GM23338 (cell line): ENCODE data around the gene AMFR.

Source experiments
- CREB1 ChIP-seq: fragments of 250-450 bp; sonication (Bioruptor Pico); IDR thresholded peaks from 2 replicates; pipeline ENCODE4 v1.5.0; 2020; ENCODE audit warnings: low read depth, mild to moderate bottlenecking, moderate library complexity
- EZH2 ChIP-seq: fragments of 200-600 bp; sonication (generic); IDR thresholded peaks from one replicate; pipeline ENCODE4 v1.8.0; 2017; ENCODE audit warnings: antibody characterized with exemption, mild to moderate bottlenecking, low read depth; ENCODE audit not compliant: unreplicated experiment
- EZH2phosphoT487 ChIP-seq: fragments of 200-600 bp; sonication (generic); IDR thresholded peaks from one replicate; pipeline ENCODE4 v1.8.1; 2018; ENCODE audit warnings: antibody characterized with exemption; ENCODE audit not compliant: unreplicated experiment
- JUNB ChIP-seq: IDR thresholded peaks from one replicate; pipeline ENCODE4 v1.6.1; 2016; ENCODE audit warnings: antibody characterized with exemption; ENCODE audit not compliant: unreplicated experiment
- NANOG ChIP-seq: IDR thresholded peaks from 2 replicates; pipeline ENCODE4 v1.6.1; 2016; ENCODE audit warnings: antibody characterized with exemption, borderline replicate concordance
- POLR2AphosphoS5 ChIP-seq: IDR thresholded peaks from 2 replicates; pipeline ENCODE4 v1.6.1; 2016; ENCODE audit warnings: antibody characterized with exemption, low read depth
- STAT1 ChIP-seq: IDR thresholded peaks from one replicate; pipeline ENCODE4 v1.6.1; 2016; ENCODE audit warnings: antibody characterized with exemption; ENCODE audit not compliant: unreplicated experiment
- ZNF114 ChIP-seq: fragments of 250-450 bp; sonication (Bioruptor Pico); IDR thresholded peaks from 2 replicates; pipeline ENCODE4 v1.5.0; 2020; ENCODE audit warnings: mild to moderate bottlenecking, moderate library complexity
- ZNF331 ChIP-seq: fragments of 250-450 bp; sonication (Bioruptor Pico); IDR thresholded peaks from 2 replicates; pipeline ENCODE4 v1.5.0; 2020; ENCODE audit warnings: low read depth, mild to moderate bottlenecking, moderate library complexity
- TF ChIP-seq, protein P1 (sequence below), 2 experiments: fragments of 200-600 bp in 1 of 2; sonication (generic) in 1 of 2; conservative IDR thresholded peaks; 2 replicates each; pipeline versions ENCODE4 v1.5.1 to v1.6.1; 2016 to 2017; ENCODE audit warnings: antibody characterized with exemption in 2 of 2, low read depth in 2 of 2, mild to moderate bottlenecking in 2 of 2, moderate library complexity in 1 of 2
- TF ChIP-seq, protein P2 (sequence below): IDR thresholded peaks from one replicate; pipeline ENCODE4 v1.6.1; 2018; ENCODE audit warnings: antibody characterized with exemption; ENCODE audit not compliant: unreplicated experiment
- TF ChIP-seq, protein P3 (sequence below): fragments of 250-450 bp; sonication (Bioruptor Pico); IDR thresholded peaks from 2 replicates; pipeline ENCODE4 v1.5.0; 2020; ENCODE audit warnings: mild to moderate bottlenecking, moderate library complexity

DNA sequence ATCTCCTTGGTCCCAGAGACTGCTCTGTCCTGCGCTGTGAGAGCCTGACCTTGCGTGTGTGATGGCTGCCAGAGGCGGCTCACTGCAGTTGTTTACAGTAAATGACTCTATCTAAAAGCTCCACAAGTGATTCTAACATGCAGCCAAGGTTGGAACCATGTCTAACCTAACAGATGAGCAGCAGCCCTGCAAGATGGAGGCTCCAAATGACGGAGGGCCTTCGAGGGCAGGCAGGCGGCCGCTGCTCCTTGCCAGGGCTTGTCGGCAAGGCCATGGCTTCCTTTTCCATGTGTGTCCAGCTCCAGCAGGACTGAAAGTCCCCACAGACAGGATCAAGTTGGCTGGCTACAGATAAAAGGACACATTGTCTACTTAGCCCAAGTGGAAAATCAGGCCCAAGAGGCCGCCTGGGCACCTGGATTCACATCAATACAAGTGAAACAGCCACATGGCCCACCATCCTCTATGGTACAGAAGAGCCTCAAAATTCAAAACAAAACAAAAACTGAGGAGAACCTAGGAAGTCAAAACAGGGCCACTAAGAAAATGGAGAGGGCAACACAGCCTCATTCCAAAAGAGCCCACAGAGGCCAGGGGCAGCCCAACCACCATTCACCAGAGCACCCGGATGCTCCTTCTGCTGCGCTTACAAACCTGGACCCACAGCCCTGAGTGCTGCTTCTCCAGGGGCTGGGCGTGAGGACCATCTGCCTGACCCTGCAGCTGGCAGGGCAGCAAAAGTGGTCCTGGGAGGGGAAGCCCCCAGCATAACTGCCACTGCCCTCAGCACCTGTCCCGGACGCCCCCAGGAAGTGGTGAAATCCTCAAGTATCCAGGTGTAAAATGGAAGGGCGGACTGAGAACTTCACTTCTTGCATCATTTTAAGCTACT lies 65.0 kb downstream of the AMFR start:
- TF ChIP-seq, protein P1, sequence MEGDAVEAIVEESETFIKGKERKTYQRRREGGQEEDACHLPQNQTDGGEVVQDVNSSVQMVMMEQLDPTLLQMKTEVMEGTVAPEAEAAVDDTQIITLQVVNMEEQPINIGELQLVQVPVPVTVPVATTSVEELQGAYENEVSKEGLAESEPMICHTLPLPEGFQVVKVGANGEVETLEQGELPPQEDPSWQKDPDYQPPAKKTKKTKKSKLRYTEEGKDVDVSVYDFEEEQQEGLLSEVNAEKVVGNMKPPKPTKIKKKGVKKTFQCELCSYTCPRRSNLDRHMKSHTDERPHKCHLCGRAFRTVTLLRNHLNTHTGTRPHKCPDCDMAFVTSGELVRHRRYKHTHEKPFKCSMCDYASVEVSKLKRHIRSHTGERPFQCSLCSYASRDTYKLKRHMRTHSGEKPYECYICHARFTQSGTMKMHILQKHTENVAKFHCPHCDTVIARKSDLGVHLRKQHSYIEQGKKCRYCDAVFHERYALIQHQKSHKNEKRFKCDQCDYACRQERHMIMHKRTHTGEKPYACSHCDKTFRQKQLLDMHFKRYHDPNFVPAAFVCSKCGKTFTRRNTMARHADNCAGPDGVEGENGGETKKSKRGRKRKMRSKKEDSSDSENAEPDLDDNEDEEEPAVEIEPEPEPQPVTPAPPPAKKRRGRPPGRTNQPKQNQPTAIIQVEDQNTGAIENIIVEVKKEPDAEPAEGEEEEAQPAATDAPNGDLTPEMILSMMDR (conservative IDR thresholded peaks at IDR 0.05; ENCODE audit: low read depth in 2 of 2), result no peak
- TF ChIP-seq EZH2phosphoT487 (no peak), EZH2 (no peak), CREB1 (CRISPR knock-in tag) (no peak), POLR2AphosphoS5 (no peak), STAT1 (no peak), JUNB (no peak), ZNF114 (CRISPR knock-in tag) (no peak), NANOG (no peak), ZNF331 (CRISPR knock-in tag) (no peak)
- TF ChIP-seq, protein P2, sequence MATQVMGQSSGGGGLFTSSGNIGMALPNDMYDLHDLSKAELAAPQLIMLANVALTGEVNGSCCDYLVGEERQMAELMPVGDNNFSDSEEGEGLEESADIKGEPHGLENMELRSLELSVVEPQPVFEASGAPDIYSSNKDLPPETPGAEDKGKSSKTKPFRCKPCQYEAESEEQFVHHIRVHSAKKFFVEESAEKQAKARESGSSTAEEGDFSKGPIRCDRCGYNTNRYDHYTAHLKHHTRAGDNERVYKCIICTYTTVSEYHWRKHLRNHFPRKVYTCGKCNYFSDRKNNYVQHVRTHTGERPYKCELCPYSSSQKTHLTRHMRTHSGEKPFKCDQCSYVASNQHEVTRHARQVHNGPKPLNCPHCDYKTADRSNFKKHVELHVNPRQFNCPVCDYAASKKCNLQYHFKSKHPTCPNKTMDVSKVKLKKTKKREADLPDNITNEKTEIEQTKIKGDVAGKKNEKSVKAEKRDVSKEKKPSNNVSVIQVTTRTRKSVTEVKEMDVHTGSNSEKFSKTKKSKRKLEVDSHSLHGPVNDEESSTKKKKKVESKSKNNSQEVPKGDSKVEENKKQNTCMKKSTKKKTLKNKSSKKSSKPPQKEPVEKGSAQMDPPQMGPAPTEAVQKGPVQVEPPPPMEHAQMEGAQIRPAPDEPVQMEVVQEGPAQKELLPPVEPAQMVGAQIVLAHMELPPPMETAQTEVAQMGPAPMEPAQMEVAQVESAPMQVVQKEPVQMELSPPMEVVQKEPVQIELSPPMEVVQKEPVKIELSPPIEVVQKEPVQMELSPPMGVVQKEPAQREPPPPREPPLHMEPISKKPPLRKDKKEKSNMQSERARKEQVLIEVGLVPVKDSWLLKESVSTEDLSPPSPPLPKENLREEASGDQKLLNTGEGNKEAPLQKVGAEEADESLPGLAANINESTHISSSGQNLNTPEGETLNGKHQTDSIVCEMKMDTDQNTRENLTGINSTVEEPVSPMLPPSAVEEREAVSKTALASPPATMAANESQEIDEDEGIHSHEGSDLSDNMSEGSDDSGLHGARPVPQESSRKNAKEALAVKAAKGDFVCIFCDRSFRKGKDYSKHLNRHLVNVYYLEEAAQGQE, result no peak
- TF ChIP-seq, protein P3, sequence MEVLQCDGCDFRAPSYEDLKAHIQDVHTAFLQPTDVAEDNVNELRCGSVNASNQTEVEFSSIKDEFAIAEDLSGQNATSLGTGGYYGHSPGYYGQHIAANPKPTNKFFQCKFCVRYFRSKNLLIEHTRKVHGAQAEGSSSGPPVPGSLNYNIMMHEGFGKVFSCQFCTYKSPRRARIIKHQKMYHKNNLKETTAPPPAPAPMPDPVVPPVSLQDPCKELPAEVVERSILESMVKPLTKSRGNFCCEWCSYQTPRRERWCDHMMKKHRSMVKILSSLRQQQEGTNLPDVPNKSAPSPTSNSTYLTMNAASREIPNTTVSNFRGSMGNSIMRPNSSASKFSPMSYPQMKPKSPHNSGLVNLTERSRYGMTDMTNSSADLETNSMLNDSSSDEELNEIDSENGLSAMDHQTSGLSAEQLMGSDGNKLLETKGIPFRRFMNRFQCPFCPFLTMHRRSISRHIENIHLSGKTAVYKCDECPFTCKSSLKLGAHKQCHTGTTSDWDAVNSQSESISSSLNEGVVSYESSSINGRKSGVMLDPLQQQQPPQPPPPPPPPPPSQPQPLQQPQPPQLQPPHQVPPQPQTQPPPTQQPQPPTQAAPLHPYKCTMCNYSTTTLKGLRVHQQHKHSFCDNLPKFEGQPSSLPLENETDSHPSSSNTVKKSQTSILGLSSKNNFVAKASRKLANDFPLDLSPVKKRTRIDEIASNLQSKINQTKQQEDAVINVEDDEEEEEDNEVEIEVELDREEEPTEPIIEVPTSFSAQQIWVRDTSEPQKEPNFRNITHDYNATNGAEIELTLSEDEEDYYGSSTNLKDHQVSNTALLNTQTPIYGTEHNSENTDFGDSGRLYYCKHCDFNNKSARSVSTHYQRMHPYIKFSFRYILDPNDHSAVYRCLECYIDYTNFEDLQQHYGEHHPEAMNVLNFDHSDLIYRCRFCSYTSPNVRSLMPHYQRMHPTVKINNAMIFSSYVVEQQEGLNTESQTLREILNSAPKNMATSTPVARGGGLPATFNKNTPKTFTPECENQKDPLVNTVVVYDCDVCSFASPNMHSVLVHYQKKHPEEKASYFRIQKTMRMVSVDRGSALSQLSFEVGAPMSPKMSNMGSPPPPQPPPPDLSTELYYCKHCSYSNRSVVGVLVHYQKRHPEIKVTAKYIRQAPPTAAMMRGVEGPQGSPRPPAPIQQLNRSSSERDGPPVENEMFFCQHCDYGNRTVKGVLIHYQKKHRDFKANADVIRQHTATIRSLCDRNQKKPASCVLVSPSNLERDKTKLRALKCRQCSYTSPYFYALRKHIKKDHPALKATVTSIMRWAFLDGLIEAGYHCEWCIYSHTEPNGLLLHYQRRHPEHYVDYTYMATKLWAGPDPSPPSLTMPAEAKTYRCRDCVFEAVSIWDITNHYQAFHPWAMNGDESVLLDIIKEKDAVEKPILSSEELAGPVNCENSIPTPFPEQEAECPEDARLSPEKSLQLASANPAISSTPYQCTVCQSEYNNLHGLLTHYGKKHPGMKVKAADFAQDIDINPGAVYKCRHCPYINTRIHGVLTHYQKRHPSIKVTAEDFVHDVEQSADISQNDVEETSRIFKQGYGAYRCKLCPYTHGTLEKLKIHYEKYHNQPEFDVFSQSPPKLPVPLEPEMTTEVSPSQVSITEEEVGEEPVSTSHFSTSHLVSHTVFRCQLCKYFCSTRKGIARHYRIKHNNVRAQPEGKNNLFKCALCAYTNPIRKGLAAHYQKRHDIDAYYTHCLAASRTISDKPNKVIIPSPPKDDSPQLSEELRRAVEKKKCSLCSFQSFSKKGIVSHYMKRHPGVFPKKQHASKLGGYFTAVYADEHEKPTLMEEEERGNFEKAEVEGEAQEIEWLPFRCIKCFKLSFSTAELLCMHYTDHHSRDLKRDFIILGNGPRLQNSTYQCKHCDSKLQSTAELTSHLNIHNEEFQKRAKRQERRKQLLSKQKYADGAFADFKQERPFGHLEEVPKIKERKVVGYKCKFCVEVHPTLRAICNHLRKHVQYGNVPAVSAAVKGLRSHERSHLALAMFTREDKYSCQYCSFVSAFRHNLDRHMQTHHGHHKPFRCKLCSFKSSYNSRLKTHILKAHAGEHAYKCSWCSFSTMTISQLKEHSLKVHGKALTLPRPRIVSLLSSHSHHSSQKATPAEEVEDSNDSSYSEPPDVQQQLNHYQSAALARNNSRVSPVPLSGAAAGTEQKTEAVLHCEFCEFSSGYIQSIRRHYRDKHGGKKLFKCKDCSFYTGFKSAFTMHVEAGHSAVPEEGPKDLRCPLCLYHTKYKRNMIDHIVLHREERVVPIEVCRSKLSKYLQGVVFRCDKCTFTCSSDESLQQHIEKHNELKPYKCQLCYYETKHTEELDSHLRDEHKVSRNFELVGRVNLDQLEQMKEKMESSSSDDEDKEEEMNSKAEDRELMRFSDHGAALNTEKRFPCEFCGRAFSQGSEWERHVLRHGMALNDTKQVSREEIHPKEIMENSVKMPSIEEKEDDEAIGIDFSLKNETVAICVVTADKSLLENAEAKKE (CRISPR knock-in tag), result no peak
